HEK293 (cell line): ENCODE measurements around the gene DPCD.

Experiments
- CTCF ChIA-PET: fragments of 350-600 bp; formaldehyde crosslinking; extraction: SDS; loops from one replicate; lab custom pipeline; 2021; ENCODE audit warnings: antibody characterized with exemption; lab: Yijun Ruan, JAX
- POLR2A ChIA-PET: fragments of 300-600 bp; formaldehyde crosslinking; extraction: SDS; loops from one replicate; lab custom pipeline; 2020; ENCODE audit warnings: antibody characterized with exemption, inconsistent platforms; lab: Yijun Ruan, JAX
- H3K27ac ChIP-seq: fragments of 200-500 bp; sonication (Bioruptor generic); 2 replicates; pipeline ENCODE4 v1.5.1; 2014; ENCODE audit warnings: low read depth, low read length, control low read depth, inconsistent platforms; ENCODE audit errors: extremely low read depth
- H3K36me3 ChIP-seq, 2 experiments: fragments of 200-500 bp in 1 of 2; sonication (Bioruptor generic) in 1 of 2; 1 replicate in 1 of 2; 2 replicates in 1 of 2; pipeline ENCODE4 v1.5.1; 2014 to 2017; ENCODE audit warnings: inconsistent platforms in 2 of 2, low read length in 2 of 2; ENCODE audit not compliant: control insufficient read depth in 2 of 2, insufficient read depth in 1 of 2
- H3K4me1 ChIP-seq: fragments of 200-500 bp; sonication (Bioruptor generic); 2 replicates; pipeline ENCODE4 v1.5.1; 2014; ENCODE audit warnings: mild to moderate bottlenecking, low read length, inconsistent platforms; ENCODE audit not compliant: control insufficient read depth, insufficient read depth
- H3K4me3 ChIP-seq: 2 replicates; pipeline ENCODE4 v1.5.1; 2011; ENCODE audit warnings: low read depth, mild to moderate bottlenecking, control low read depth, low read length, moderate library complexity
- H3K9me3 ChIP-seq: fragments of 200-500 bp; sonication (Bioruptor generic); 2 replicates; pipeline ENCODE4 v1.5.1; 2014; ENCODE audit warnings: low read depth, low read length, inconsistent platforms; ENCODE audit not compliant: control insufficient read depth, insufficient read depth
- PRDM10 ChIP-seq: fragments of 450-650 bp; formaldehyde crosslinking; IDR thresholded peaks from 2 replicates; pipeline ENCODE4 v1.5.1; 2016; ENCODE audit warnings: missing biosample characterization, missing genetic modification characterization
- ZBTB10 ChIP-seq: fragments of 450-650 bp; formaldehyde crosslinking; IDR thresholded peaks from 2 replicates; pipeline ENCODE4 v1.5.1; 2016; ENCODE audit warnings: missing biosample characterization, missing genetic modification characterization
- ZBTB11 ChIP-seq: fragments of 450-650 bp; formaldehyde crosslinking; conservative IDR thresholded peaks from 2 replicates; pipeline ENCODE4 v1.5.1; 2016; ENCODE audit warnings: low read depth, missing biosample characterization, missing genetic modification characterization
- ZBTB8A ChIP-seq: fragments of 450-650 bp; formaldehyde crosslinking; IDR thresholded peaks from 2 replicates; pipeline ENCODE4 v1.5.1; 2016; ENCODE audit warnings: missing biosample characterization, missing genetic modification characterization
- ZNF146 ChIP-seq: fragments of 450-650 bp; formaldehyde crosslinking; IDR thresholded peaks from 2 replicates; pipeline ENCODE4 v1.5.1; 2016; ENCODE audit warnings: missing biosample characterization, missing genetic modification characterization
- ZNF148 ChIP-seq: fragments of 450-650 bp; formaldehyde crosslinking; IDR thresholded peaks from 2 replicates; pipeline ENCODE4 v1.5.0; 2017; ENCODE audit warnings: missing biosample characterization, missing genetic modification characterization, borderline replicate concordance
- ZNF157 ChIP-seq: fragments of 450-650 bp; formaldehyde crosslinking; IDR thresholded peaks from 2 replicates; pipeline ENCODE4 v1.5.1; 2016; ENCODE audit warnings: missing biosample characterization, missing genetic modification characterization
- ZNF341 ChIP-seq: fragments of 450-650 bp; formaldehyde crosslinking; IDR thresholded peaks from 2 replicates; pipeline ENCODE4; 2016; ENCODE audit warnings: low read depth, missing biosample characterization, missing genetic modification characterization
- ZNF366 ChIP-seq: fragments of 450-650 bp; formaldehyde crosslinking; conservative IDR thresholded peaks from 2 replicates; pipeline ENCODE4 v1.5.1; 2016; ENCODE audit warnings: missing biosample characterization, missing genetic modification characterization
- ZNF48 ChIP-seq: fragments of 450-650 bp; formaldehyde crosslinking; IDR thresholded peaks from 2 replicates; pipeline ENCODE4 v1.5.1; 2016; ENCODE audit warnings: missing biosample characterization, missing genetic modification characterization
- ZNF510 ChIP-seq: fragments of 450-650 bp; formaldehyde crosslinking; IDR thresholded peaks from 2 replicates; pipeline ENCODE4 v1.5.1; 2018; ENCODE audit warnings: mild to moderate bottlenecking, missing genetic modification characterization, missing biosample characterization; ENCODE audit not compliant: insufficient replicate concordance
- ZNF529 ChIP-seq: fragments of 450-650 bp; formaldehyde crosslinking; IDR thresholded peaks from 2 replicates; pipeline ENCODE4 v1.5.1; 2017; ENCODE audit warnings: missing genetic modification characterization, missing biosample characterization; ENCODE audit not compliant: insufficient replicate concordance
- ZNF549 ChIP-seq: fragments of 450-650 bp; IDR thresholded peaks from 2 replicates; pipeline ENCODE4 v1.5.1; 2018; ENCODE audit warnings: missing biosample characterization, missing genetic modification characterization, mild to moderate bottlenecking, inconsistent platforms, moderate library complexity
- ZNF626 ChIP-seq: fragments of 450-650 bp; sonication (Bioruptor Pico); formaldehyde crosslinking; IDR thresholded peaks from 2 replicates; pipeline ENCODE4 v1.5.1; 2018; ENCODE audit warnings: missing biosample characterization, missing genetic modification characterization, inconsistent platforms
- ZNF629 ChIP-seq: fragments of 450-650 bp; formaldehyde crosslinking; IDR thresholded peaks from 2 replicates; pipeline ENCODE4 v1.5.1; 2017; ENCODE audit warnings: missing biosample characterization, missing genetic modification characterization
- ZNF785 ChIP-seq: fragments of 450-650 bp; formaldehyde crosslinking; IDR thresholded peaks from 2 replicates; pipeline ENCODE4 v1.5.1; 2016; ENCODE audit warnings: missing biosample characterization, missing genetic modification characterization
- ZNF830 ChIP-seq: fragments of 450-650 bp; IDR thresholded peaks from 2 replicates; pipeline ENCODE4 v1.5.0; 2018; ENCODE audit warnings: missing biosample characterization, missing genetic modification characterization, low read depth, mild to moderate bottlenecking, moderate library complexity
- ZNF843 ChIP-seq: fragments of 450-650 bp; formaldehyde crosslinking; IDR thresholded peaks from 2 replicates; pipeline ENCODE4 v1.5.1; 2016; ENCODE audit warnings: missing biosample characterization, missing genetic modification characterization
- TF ChIP-seq, protein P1 (sequence below): fragments of 450-650 bp; formaldehyde crosslinking; IDR thresholded peaks from 2 replicates; pipeline ENCODE4 v1.5.1; 2016; ENCODE audit warnings: missing biosample characterization, missing genetic modification characterization
- TF ChIP-seq, protein P2 (sequence below): fragments of 450-650 bp; formaldehyde crosslinking; IDR thresholded peaks from 2 replicates; pipeline ENCODE4 v1.5.1; 2016; ENCODE audit warnings: missing biosample characterization, missing genetic modification characterization

The DPCD gene

GRCh38 chr10:101545898-101546297, 42.2 kb upstream of the DPCD start (continued):
- no peak for TF ChIP-seq ZBTB10
- peak; percentile 32; the same call in 1 of the 2 replicates for TF ChIP-seq ZNF549 (tag by site-specific recombination)
- no peak for TF ChIP-seq ZNF843 (tag by site-specific recombination)
- no peak for TF ChIP-seq ZNF785 (tag by site-specific recombination)
- TF ChIP-seq PRDM10 (tag by site-specific recombination): peak; percentile 25; the same call in 1 of the 2 replicates
- TF ChIP-seq ZNF157 (tag by site-specific recombination): no peak
- TF ChIP-seq ZNF830 (tag by site-specific recombination): peak; percentile 44; the same call in 1 of the 2 replicates
- TF ChIP-seq ZNF366 (tag by site-specific recombination): peak; percentile 44; the same call in 1 of the 2 replicates
- no peak for TF ChIP-seq ZNF510 (tag by site-specific recombination)
- no peak for TF ChIP-seq ZNF48 (tag by site-specific recombination)
- TF ChIP-seq, all 188 proteins: peak for 8

GRCh38 chr10:101550965-101551364, 37.2 kb upstream of the DPCD start:
- no peak overlapping the region for H3K4me3 ChIP-seq
- ChIA-PET CTCF (interaction anchor here (1.2 to 2.1 kb wide), 2 partner anchors 13 to 337 kb away, joined by 4 to 5 read pairs; no protein-coding TSS in a partner anchor), POLR2A (no interaction called here)
- H3K9me3 ChIP-seq: no peaks in the 10 kb centered on the region
- 0 out of 2 replicates have a peak, but pooled peaks cover 2% of the 10 kb centered on the region for H3K4me1 ChIP-seq
- H3K36me3 ChIP-seq: peaks cover 4 to 46% of the 10 kb centered on the region in 2 experiments; a peak in 2 of 3 replicates
- no peak overlapping the region for H3K27ac ChIP-seq
- TF ChIP-seq ZBTB8A (tag by site-specific recombination) (no peak), ZNF529 (tag by site-specific recombination) (no peak), ZNF146 (tag by site-specific recombination) (no peak), ZNF148 (tag by site-specific recombination) (no peak), ZBTB11 (no peak), ZNF629 (no peak), ZNF626 (tag by site-specific recombination) (no peak), ZNF341 (no peak)
- TF ChIP-seq, protein P1, sequence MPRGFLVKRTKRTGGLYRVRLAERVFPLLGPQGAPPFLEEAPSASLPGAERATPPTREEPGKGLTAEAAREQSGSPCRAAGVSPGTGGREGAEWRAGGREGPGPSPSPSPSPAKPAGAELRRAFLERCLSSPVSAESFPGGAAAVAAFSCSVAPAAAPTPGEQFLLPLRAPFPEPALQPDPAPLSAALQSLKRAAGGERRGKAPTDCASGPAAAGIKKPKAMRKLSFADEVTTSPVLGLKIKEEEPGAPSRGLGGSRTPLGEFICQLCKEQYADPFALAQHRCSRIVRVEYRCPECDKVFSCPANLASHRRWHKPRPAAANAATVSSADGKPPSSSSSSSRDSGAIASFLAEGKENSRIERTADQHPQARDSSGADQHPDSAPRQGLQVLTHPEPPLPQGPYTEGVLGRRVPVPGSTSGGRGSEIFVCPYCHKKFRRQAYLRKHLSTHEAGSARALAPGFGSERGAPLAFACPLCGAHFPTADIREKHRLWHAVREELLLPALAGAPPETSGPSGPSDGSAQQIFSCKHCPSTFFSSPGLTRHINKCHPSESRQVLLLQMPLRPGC (tag by site-specific recombination): no peak
- TF ChIP-seq, protein P2, sequence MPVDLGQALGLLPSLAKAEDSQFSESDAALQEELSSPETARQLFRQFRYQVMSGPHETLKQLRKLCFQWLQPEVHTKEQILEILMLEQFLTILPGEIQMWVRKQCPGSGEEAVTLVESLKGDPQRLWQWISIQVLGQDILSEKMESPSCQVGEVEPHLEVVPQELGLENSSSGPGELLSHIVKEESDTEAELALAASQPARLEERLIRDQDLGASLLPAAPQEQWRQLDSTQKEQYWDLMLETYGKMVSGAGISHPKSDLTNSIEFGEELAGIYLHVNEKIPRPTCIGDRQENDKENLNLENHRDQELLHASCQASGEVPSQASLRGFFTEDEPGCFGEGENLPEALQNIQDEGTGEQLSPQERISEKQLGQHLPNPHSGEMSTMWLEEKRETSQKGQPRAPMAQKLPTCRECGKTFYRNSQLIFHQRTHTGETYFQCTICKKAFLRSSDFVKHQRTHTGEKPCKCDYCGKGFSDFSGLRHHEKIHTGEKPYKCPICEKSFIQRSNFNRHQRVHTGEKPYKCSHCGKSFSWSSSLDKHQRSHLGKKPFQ: no peak
